K562 (cell line): ENCODE measurements around the gene SOBP. TPM values are rescaled to one million over a fixed set of nuclear protein-coding genes. Genes with fewer than 3 reads are reported as not detected.

Source experiments
- ATF1 ChIP-seq, 2 experiments: fragments of 450-650 bp in 1 of 2; IDR thresholded peaks; 2 replicates each; pipeline ENCODE4 v1.6.1; 2016; ENCODE audit warnings: missing compliant biosample characterization in 1 of 2, missing genetic modification characterization in 1 of 2
- BRCA1 ChIP-seq, 2 experiments: fragments of 450-650 bp in 1 of 2; sonication (generic) in 1 of 2; formaldehyde crosslinking in 1 of 2; IDR thresholded peaks; 2 replicates each; pipeline versions ENCODE4 v1.5.0 to v1.6.1; 2017 to 2020; ENCODE audit warnings: mild to moderate bottlenecking in 1 of 2, missing genetic modification reagents in 1 of 2
- BRF1 ChIP-seq: IDR thresholded peaks from 3 replicates; pipeline ENCODE4 v1.6.1; 2011; ENCODE audit warnings: borderline replicate concordance, mild to moderate bottlenecking; ENCODE audit not compliant: insufficient read length; ENCODE audit errors: extremely low read depth
- ELF2 ChIP-seq: fragments of 250-450 bp; sonication (Bioruptor Pico); IDR thresholded peaks from 2 replicates; pipeline ENCODE4 v1.5.0; 2021; ENCODE audit warnings: mild to moderate bottlenecking
- EP400 ChIP-seq: fragments of 450-650 bp; IDR thresholded peaks from 2 replicates; pipeline ENCODE4 v1.6.1; 2017; ENCODE audit warnings: antibody characterized with exemption, mild to moderate bottlenecking, moderate library complexity
- ETV1 ChIP-seq: fragments of 450-650 bp; conservative IDR thresholded peaks from 2 replicates; pipeline ENCODE4 v1.6.1; 2016; ENCODE audit warnings: missing genetic modification characterization, control low read depth, low read depth, missing compliant biosample characterization
- FOXA3 ChIP-seq, 2 experiments: fragments of 450-650 bp in 1 of 2; sonication (generic) in 1 of 2; formaldehyde crosslinking; IDR thresholded peaks in 1 of 2; conservative IDR thresholded peaks in 1 of 2; 2 replicates each; pipeline versions ENCODE4 v1.4.0 to v1.8.0; 2020 to 2022; ENCODE audit warnings: mild to moderate bottlenecking in 2 of 2, missing genetic modification reagents in 1 of 2
- GABPB1 ChIP-seq: sonication (generic); formaldehyde crosslinking; IDR thresholded peaks from 2 replicates; pipeline ENCODE4 v1.8.0; 2022; ENCODE audit warnings: mild to moderate bottlenecking, missing genetic modification reagents
- GTF2E2 ChIP-seq: fragments of 200-800 bp; sonication (Bioruptor generic); IDR thresholded peaks from 2 replicates; pipeline ENCODE4 v1.6.1; 2016; ENCODE audit warnings: missing genetic modification characterization, missing compliant biosample characterization
- KAT7 ChIP-seq: sonication (generic); formaldehyde crosslinking; IDR thresholded peaks from 2 replicates; pipeline ENCODE4 v1.8.0; 2022; ENCODE audit warnings: missing genetic modification reagents, mild to moderate bottlenecking, borderline replicate concordance
- MCM5 ChIP-seq: fragments of 450-650 bp; IDR thresholded peaks from 2 replicates; pipeline ENCODE4 v1.6.1; 2016; ENCODE audit warnings: low read depth
- PHTF2 ChIP-seq: fragments of 250-450 bp; sonication (Bioruptor Pico); IDR thresholded peaks from 2 replicates; pipeline ENCODE4 v1.5.0; 2021; ENCODE audit warnings: mild to moderate bottlenecking
- SNRNP70 ChIP-seq: fragments of 200-400 bp; formaldehyde crosslinking; optimal IDR thresholded peaks from 2 replicates; pipeline ENCODE3; 2017; ENCODE audit warnings: low read depth, low read length
- TAF7 ChIP-seq: fragments of 450-650 bp; IDR thresholded peaks from 2 replicates; pipeline ENCODE4 v1.6.1; 2016; ENCODE audit warnings: missing genetic modification characterization, missing compliant biosample characterization
- ZBTB40 ChIP-seq, 2 experiments: fragments of 450-650 bp in 1 of 2; sonication (generic) in 1 of 2; formaldehyde crosslinking in 1 of 2; IDR thresholded peaks; 2 replicates each; pipeline versions ENCODE4 v1.7.1 to v1.9.0; 2016 to 2022; ENCODE audit warnings: inconsistent platforms in 1 of 2, mild to moderate bottlenecking in 1 of 2, missing genetic modification reagents in 1 of 2
- ZBTB9 ChIP-seq: fragments of 450-650 bp; formaldehyde crosslinking; IDR thresholded peaks from 2 replicates; pipeline ENCODE4 v1.4.0; 2020; ENCODE audit warnings: mild to moderate bottlenecking, moderate library complexity
- ZNF197 ChIP-seq: fragments of 200-800 bp; sonication (Bioruptor generic); IDR thresholded peaks from 2 replicates; pipeline ENCODE4 v1.6.1; 2016; ENCODE audit warnings: low read depth, missing genetic modification characterization, missing compliant biosample characterization
- ZNF586 ChIP-seq: fragments of 450-650 bp; formaldehyde crosslinking; conservative IDR thresholded peaks from 2 replicates; pipeline ENCODE4 v1.4.0; 2020; ENCODE audit warnings: mild to moderate bottlenecking, moderate library complexity
- ZNF77 ChIP-seq: fragments of 250-450 bp; sonication (Bioruptor Pico); IDR thresholded peaks from 2 replicates; pipeline ENCODE4 v1.5.0; 2020
- polyA plus RNA-seq, 8 experiments: library from polyadenylated mRNA; depleted of rRNA in 4 of 8; stranded (reverse) in 5 of 8; unstranded in 3 of 8; fragments of >200 nt; fragmentation: Nextera tagmentation in 2 of 8; fragmentation: Illumina TruSeq in 1 of 8; extraction: Ambion mirVana in 2 of 8; extraction: Trizol in 1 of 8; gene quantifications; 2 replicates each; pipeline versions ENCODE4 v1.2.1 to v1.2.3, GENCODE V29; 2011 to 2014; ENCODE audit warnings: inconsistent platforms in 1 of 8, missing spikeins in 1 of 8
- total RNA-seq, 7 experiments: library from RNA; depleted of rRNA in 6 of 7; stranded (reverse); fragments of >200 nt in 6 of 7; fragmentation: Illumina TruSeq in 2 of 7; extraction: Trizol in 2 of 7; gene quantifications; 2 replicates each; pipeline versions ENCODE4 v1.2.1 to v1.2.3, GENCODE V29; 2011 to 2021; ENCODE audit warnings: low replicate concordance in 1 of 7

The SOBP gene
- total and polyA plus RNA-seq, 9 of the 15 experiments (the other 6 are each of a cell fraction or from before 2014, with no cell fraction given): 0.16 TPM; not detected in 8

GRCh38 chr6:107542192-107542668 lies 52.3 kb downstream of the SOBP start (continued):
- TF ChIP-seq ZBTB40 (IDR thresholded peaks at IDR 0.05) (peak; percentile 69), ZBTB40 (CRISPR knock-in tag; IDR thresholded peaks at IDR 0.05) (no peak), ATF1 (CRISPR knock-in tag; IDR thresholded peaks at IDR 0.05) (no peak), ATF1 (tag; IDR thresholded peaks at IDR 0.05) (peak; percentile 62), FOXA3 (CRISPR knock-in tag; conservative IDR thresholded peaks at IDR 0.05 in 1 of 2, IDR thresholded peaks at IDR 0.05 in 1 of 2) (no peak), ELF2 (no peak), ZNF197 (CRISPR knock-in tag) (no peak), ZBTB9 (no peak), KAT7 (CRISPR knock-in tag) (no peak), GTF2E2 (tag) (no peak), BRF1 (no peak), TAF7 (tag) (no peak), EP400 (no peak), PHTF2 (no peak), ZNF586 (CRISPR knock-in tag) (no peak), SNRNP70 (no peak), BRCA1 (IDR thresholded peaks at IDR 0.05) (no peak), BRCA1 (CRISPR knock-in tag; IDR thresholded peaks at IDR 0.05) (no peak), ZNF77 (CRISPR knock-in tag) (no peak), GABPB1 (CRISPR knock-in tag) (no peak), MCM5 (no peak), ETV1 (tag) (0 out of 2 replicates have a peak, but pooled peaks have one; percentile 10)
